K562 (cell line): ENCODE results near the gene ADD3. TPM values are rescaled to one million over a fixed set of nuclear protein-coding genes. Genes with fewer than 3 reads are reported as not detected.

ENCODE experiments used
- ATAC-seq: fragments of 200-7000 bp; cut with Tn5 transposase; 3 replicates; pipeline ENCODE4 v1.9.1; 2020; ENCODE audit warnings: moderate library complexity
- BruUV-seq: library from RNA; stranded (reverse); fragments of 400-500 nt; replicated peaks from 2 replicates; lab custom pipeline; 2021; lab: Mats Ljungman, UMichigan
- CTCF ChIA-PET: fragments of 300-600 bp; formaldehyde crosslinking; extraction: SDS; loops from one replicate; lab custom pipeline; 2021; ENCODE audit warnings: low intra/inter-chr PET ratio; lab: Yijun Ruan, JAX
- POLR2A ChIA-PET: fragments of 300-600, 350-650 bp; sonication (Branson Sonifier 250); formaldehyde crosslinking; extraction: SDS; loops from one replicate; lab custom pipeline; 2021; ENCODE audit warnings: antibody characterized with exemption, inconsistent platforms; lab: Yijun Ruan, JAX
- DNase-seq, 4 experiments: peaks; one replicate each; pipeline versions ENCODE4 v3.0.0 to v3.0.0-alpha.2; 2011 to 2018; ENCODE audit warnings: low spot score in 3 of 4, mixed read lengths in 3 of 4; ENCODE audit errors: extremely low read depth in 1 of 4
- FAIRE-seq: peaks from 2 replicates; lab custom pipeline; 2011; peaks lifted over from hg19 to GRCh38; lab: Jason Lieb, UNC
- H2AFZ ChIP-seq: 2 replicates; pipeline ENCODE4 v1.6.0; 2011; ENCODE audit warnings: low read depth, low read length, control low read depth, inconsistent platforms
- H3K27ac ChIP-seq: fragments of 200-600 bp; 3 replicates; pipeline ENCODE4 v1.8.0; 2011; ENCODE audit warnings: low read depth, mild to moderate bottlenecking, control low read depth, inconsistent platforms, low read length, moderate library complexity, mixed read lengths; ENCODE audit errors: extremely low read depth
- H3K27me3 ChIP-seq, 2 experiments: fragments of 300-600 bp in 1 of 2; 2 replicates in 1 of 2; 3 replicates in 1 of 2; pipeline versions ENCODE4 v1.6.0 to v1.8.0; 2011; ENCODE audit warnings: inconsistent platforms in 2 of 2, low read length in 2 of 2, mild to moderate bottlenecking in 1 of 2, mixed read lengths in 1 of 2, moderate library complexity in 1 of 2; ENCODE audit not compliant: control insufficient read depth in 2 of 2, insufficient read depth in 2 of 2
- H3K36me3 ChIP-seq: fragments of 300-600 bp; 3 replicates; pipeline ENCODE4 v1.8.0; 2011; ENCODE audit warnings: mild to moderate bottlenecking, low read length, inconsistent platforms; ENCODE audit not compliant: control insufficient read depth, insufficient read depth
- H3K4me1 ChIP-seq, 2 experiments: fragments of 200-600 bp in 1 of 2; replicated peaks in 1 of 2; 2 replicates in 1 of 2; 3 replicates in 1 of 2; pipeline versions ENCODE4 v1.5.1 to v1.8.0; 2011; ENCODE audit warnings: inconsistent platforms in 2 of 2, low read length in 2 of 2, mild to moderate bottlenecking in 1 of 2, mixed read lengths in 1 of 2, moderate library complexity in 1 of 2; ENCODE audit not compliant: control insufficient read depth in 2 of 2, insufficient read depth in 2 of 2
- H3K4me2 ChIP-seq: 2 replicates; pipeline ENCODE4 v1.6.1; 2011; ENCODE audit warnings: low read length, control low read depth, inconsistent platforms, mixed read lengths; ENCODE audit not compliant: insufficient read depth
- H3K4me3 ChIP-seq: fragments of 200-600 bp; sonication (generic), shearing (Covaris generic); 2 replicates; pipeline ENCODE4 v1.5.1; 2016; ENCODE audit warnings: control low read depth, inconsistent platforms
- H3K79me2 ChIP-seq: fragments of 200-600 bp; 3 replicates; pipeline ENCODE4 v1.8.0; 2011; ENCODE audit warnings: low read length, inconsistent platforms; ENCODE audit not compliant: control insufficient read depth, insufficient read depth
- H3K9ac ChIP-seq, 2 experiments: 2 replicates each; pipeline versions ENCODE4 v1.6.0 to v1.6.1; 2011; ENCODE audit warnings: low read depth in 2 of 2, low read length in 2 of 2, control low read depth in 1 of 2, inconsistent platforms in 1 of 2, mild to moderate bottlenecking in 1 of 2, mixed read lengths in 1 of 2; ENCODE audit not compliant: insufficient read depth in 1 of 2
- H3K9me1 ChIP-seq: one replicate; pipeline ENCODE4 v1.6.0; 2011; ENCODE audit warnings: inconsistent platforms, mild to moderate bottlenecking, low read length, moderate library complexity; ENCODE audit not compliant: control insufficient read depth, insufficient read depth
- H3K9me3 ChIP-seq: replicated peaks from 2 replicates; pipeline ENCODE4 v1.5.1; 2011; ENCODE audit warnings: low read depth, low read length, inconsistent platforms; ENCODE audit not compliant: control insufficient read depth, insufficient read depth
- H4K20me1 ChIP-seq: replicated peaks from 2 replicates; pipeline ENCODE4 v1.6.1; 2011; ENCODE audit warnings: low read length, inconsistent platforms, mixed read lengths; ENCODE audit not compliant: control insufficient read depth, insufficient read depth
- FOXK1 ChIP-seq: sonication (generic); formaldehyde crosslinking; IDR thresholded peaks from 2 replicates; pipeline ENCODE4 v1.8.0; 2022; ENCODE audit warnings: missing genetic modification reagents, mild to moderate bottlenecking, borderline replicate concordance
- POLR3A ChIP-seq: IDR thresholded peaks from 2 replicates; pipeline ENCODE4 v1.6.1; 2011; ENCODE audit warnings: borderline replicate concordance, mild to moderate bottlenecking, moderate library complexity; ENCODE audit not compliant: insufficient read length, insufficient read depth; ENCODE audit errors: extremely low read depth
- SMARCA4 ChIP-seq: fragments of 450-650 bp; IDR thresholded peaks from 2 replicates; pipeline ENCODE4 v1.6.1; 2016
- SMARCE1 ChIP-seq: fragments of 450-650 bp; IDR thresholded peaks from 2 replicates; pipeline ENCODE4 v1.7.1; 2016; ENCODE audit warnings: mild to moderate bottlenecking
- SOX6 ChIP-seq: fragments of 450-650 bp; IDR thresholded peaks from 2 replicates; pipeline ENCODE4 v1.6.1; 2014; ENCODE audit warnings: mild to moderate bottlenecking
- ZBTB40 ChIP-seq, 2 experiments: fragments of 450-650 bp in 1 of 2; sonication (generic) in 1 of 2; formaldehyde crosslinking in 1 of 2; IDR thresholded peaks; 2 replicates each; pipeline versions ENCODE4 v1.7.1 to v1.9.0; 2016 to 2022; ENCODE audit warnings: inconsistent platforms in 1 of 2, mild to moderate bottlenecking in 1 of 2, missing genetic modification reagents in 1 of 2
- WGBS: fragments of 100-300 bp; shearing (Covaris generic); methylation state at CpG from one replicate; pipeline ENCODE4 v1.1.6; 2016; ENCODE audit warnings: low coverage, mixed read lengths; ENCODE audit not compliant: insufficient coverage; ENCODE audit errors: missing lambda C conversion rate; 5-methylcytosine and 5-hydroxymethylcytosine counted together
- in situ Hi-C: fragments of 300-500 bp; cut with MboI; formaldehyde crosslinking; loops from 4 replicates; pipeline ENCODE4 v1.15.0; 2018; ENCODE audit warnings: inconsistent platforms, mixed read lengths
- intact Hi-C: fragments of 100-400 bp; cut with micrococcal nuclease; formaldehyde crosslinking; loops from 2 replicates; pipeline ENCODE4 v1.14.2; 2022
- polyA plus RNA-seq, 8 experiments: library from polyadenylated mRNA; depleted of rRNA in 4 of 8; stranded (reverse) in 5 of 8; unstranded in 3 of 8; fragments of >200 nt; fragmentation: Nextera tagmentation in 2 of 8; fragmentation: Illumina TruSeq in 1 of 8; extraction: Ambion mirVana in 2 of 8; extraction: Trizol in 1 of 8; gene quantifications; 2 replicates each; pipeline versions ENCODE4 v1.2.1 to v1.2.3, GENCODE V29; 2011 to 2014; ENCODE audit warnings: inconsistent platforms in 1 of 8, missing spikeins in 1 of 8
- total RNA-seq, 7 experiments: library from RNA; depleted of rRNA in 6 of 7; stranded (reverse); fragments of >200 nt in 6 of 7; fragmentation: Illumina TruSeq in 2 of 7; extraction: Trizol in 2 of 7; gene quantifications; 2 replicates each; pipeline versions ENCODE4 v1.2.1 to v1.2.3, GENCODE V29; 2011 to 2021; ENCODE audit warnings: low replicate concordance in 1 of 7

ADD3 gene
- total and polyA plus RNA-seq, 9 of the 15 experiments (the other 6 are each of a cell fraction or from before 2014, with no cell fraction given) = 13.2 to 125 (median 31.7) TPM

DNA sequence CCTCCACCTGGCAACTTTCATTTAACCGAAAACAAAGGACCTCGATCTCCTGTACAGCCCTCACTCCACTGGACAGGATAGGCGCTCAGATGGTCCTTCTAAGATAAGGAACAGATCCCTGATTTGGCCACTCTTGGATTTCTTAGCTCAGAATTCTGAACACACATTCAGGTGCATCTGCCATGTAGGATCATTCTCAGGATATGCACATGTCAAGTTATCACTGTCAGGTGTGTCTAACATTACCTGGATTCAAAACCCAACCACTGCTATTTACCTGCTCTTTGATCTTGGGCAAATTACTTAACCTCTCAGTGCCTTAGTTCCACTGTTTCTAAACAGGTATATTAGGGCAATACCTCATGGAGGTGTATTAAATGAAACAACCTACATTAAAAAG lies 12.2 kb upstream of the ADD3 start:
- Histone ChIP-seq H3K4me2 (no peak overlapping the region), H3K27ac (no peak overlapping the region), H3K36me3 (no peaks in the 10 kb centered on the region), H3K4me1 (peaks cover 7 to 34% of the 10 kb centered on the region in 2 experiments; a peak in 3 of 5 replicates), H3K27me3 (no peaks in the 10 kb centered on the region), H3K9me1 (no peaks in the 10 kb centered on the region), H3K79me2 (no peaks in the 10 kb centered on the region), H3K9ac (no peak overlapping the region), H4K20me1 (no peaks in the 10 kb centered on the region), H3K9me3 (no peaks in the 10 kb centered on the region), H3K4me3 (no peak overlapping the region), H2AFZ (0 out of 2 replicates have a peak overlapping the region, but pooled peaks have one; percentile 45)
- ChIA-PET CTCF (no interaction called here), POLR2A (no interaction called here)
- ATAC-seq = peak; percentile 11; the same call in 2 of the 3 replicates
- BruUV-seq = no TSS peak
- WGBS = 31% methylated on average over 3 of the region's 3 CpGs
- in situ Hi-C loops (no loop called here), intact Hi-C loops (no loop called here)
- TF ChIP-seq FOXK1 = no peak
- no peak for DNase-seq
- FAIRE-seq = no peak

DNA sequence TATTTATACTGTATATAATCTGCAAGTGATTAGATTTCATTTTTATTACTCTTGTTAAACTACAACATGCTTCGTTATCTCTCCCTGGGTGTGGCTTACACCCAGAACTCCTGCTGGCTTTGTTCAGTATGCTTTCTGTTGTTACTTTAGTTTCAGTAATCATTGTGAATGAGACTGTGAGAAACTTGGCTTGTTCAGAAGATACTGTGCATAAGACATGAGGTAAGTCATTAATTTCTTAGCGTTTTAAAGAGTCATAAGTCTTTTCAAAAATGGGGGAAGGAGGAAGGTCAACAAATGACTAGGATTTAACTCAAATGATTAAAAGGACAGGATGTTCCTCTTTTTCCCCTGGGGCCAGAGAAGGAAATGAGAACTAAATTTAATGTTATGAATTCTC lies 11.6 kb upstream of the ADD3 start:
- peak in 2 of 4 experiments; percentile 32 to 44 for DNase-seq
- H3K4me1 ChIP-seq = peaks cover 7 to 34% of the 10 kb centered on the region in 2 experiments; a peak in 3 of 5 replicates
- peak; percentile 77 for ATAC-seq
- no peaks in the 10 kb centered on the region for H3K9me1 ChIP-seq
- FAIRE-seq = peak; percentile 35
- in situ Hi-C loops = no loop called here
- no TSS peak for BruUV-seq
- peak overlapping the region; percentile 49 for H2AFZ ChIP-seq
- no peaks in the 10 kb centered on the region for H3K79me2 ChIP-seq
- H3K27ac ChIP-seq = peak overlapping the region; percentile 34; the same call in 2 of the 3 replicates
- H3K4me3 ChIP-seq = no peak overlapping the region
- H4K20me1 ChIP-seq = no peaks in the 10 kb centered on the region
- CTCF ChIA-PET = no interaction called here
- WGBS = 0% methylated on average over 2 of the region's 2 CpGs
- no peaks in the 10 kb centered on the region for H3K36me3 ChIP-seq
- no peaks in the 10 kb centered on the region for H3K9me3 ChIP-seq
- H3K4me2 ChIP-seq = 0 out of 2 replicates have a peak overlapping the region, but pooled peaks have one; percentile 42
- intact Hi-C loops = no loop called here
- POLR2A ChIA-PET = no interaction called here
- H3K9ac ChIP-seq = peak overlapping the region in 1 of 2 experiments; percentile 6; a peak in 1 of 4 replicates
- H3K27me3 ChIP-seq = no peaks in the 10 kb centered on the region
- TF ChIP-seq POLR3A = no peak
- TF ChIP-seq SOX6 = 0 out of 2 replicates have a peak, but pooled peaks have one; percentile 13
- peak; percentile 50; the same call in 1 of the 2 replicates for TF ChIP-seq SMARCA4
- TF ChIP-seq SMARCE1 = peak; percentile 25; the same call in 1 of the 2 replicates
- no peak for TF ChIP-seq ZBTB40 (IDR thresholded peaks at IDR 0.05)
- no peak for TF ChIP-seq ZBTB40 (CRISPR knock-in tag; IDR thresholded peaks at IDR 0.05)
